Gastrocnemius medialis (tissue), 4 donors: Measurements from ENCODE around the gene PRDM16. TPM values are rescaled to one million over a fixed set of nuclear protein-coding genes. Genes with fewer than 3 reads are reported as not detected.

Experiments used
- ATAC-seq, 2 donors: fragments of 150-250 bp; one replicate each; pipeline ENCODE4 v1.9.1; 2016
- DNase-seq, 2 donors: peaks; one replicate each; pipeline ENCODE4 v3.0.0-alpha.2; 2019
- H3K27ac ChIP-seq, 4 donors: fragments of 200-600 bp; sonication (generic); 1 replicate in 1 of 4; 2 replicates in 3 of 4; pipeline ENCODE4 v1.5.1; 2016 to 2018; ENCODE audit warnings: mild to moderate bottlenecking in 2 of 4, moderate library complexity in 1 of 4
- H3K27me3 ChIP-seq, 3 donors: fragments of 200-600 bp; sonication (generic) in 2 of 3; 1 replicate in 1 of 3; 2 replicates in 2 of 3; pipeline versions ENCODE4 v1.5.1 to v1.6.0; 2016 to 2019; ENCODE audit warnings: mild to moderate bottlenecking in 1 of 3, moderate library complexity in 1 of 3
- H3K36me3 ChIP-seq, 2 donors: fragments of 200-600 bp; sonication (generic) in 1 of 2; one replicate each; pipeline ENCODE4 v1.5.1; 2017 to 2018
- H3K4me1 ChIP-seq, 2 donors: fragments of 200-600 bp; sonication (generic) in 1 of 2; one replicate each; pipeline ENCODE4 v1.5.1; 2016 to 2017; ENCODE audit warnings: mild to moderate bottlenecking in 2 of 2
- H3K4me3 ChIP-seq, 4 donors: fragments of 200-600 bp; sonication (generic) in 3 of 4; 1 replicate in 1 of 4; 2 replicates in 3 of 4; pipeline ENCODE4 v1.5.1; 2016 to 2019; ENCODE audit warnings: mild to moderate bottlenecking in 2 of 4
- H3K9me3 ChIP-seq, 3 donors: fragments of 200-600 bp; sonication (generic) in 2 of 3; 1 replicate in 1 of 3; 2 replicates in 2 of 3; pipeline ENCODE4 v1.5.1; 2016 to 2019
- CTCF ChIP-seq, 5 experiments: fragments of 450-650 bp in 3 of 5; fragments of 200-600 bp in 2 of 5; sonication (generic) in 2 of 5; IDR thresholded peaks in 4 of 5; conservative IDR thresholded peaks in 1 of 5; 1 replicate in 4 of 5; 2 replicates in 1 of 5; pipeline ENCODE4 v1.5.1; 2016 to 2019; ENCODE audit warnings: antibody characterized with exemption in 5 of 5, mild to moderate bottlenecking in 3 of 5, moderate library complexity in 3 of 5
- POLR2A ChIP-seq, 2 donors: fragments of 450-650 bp; IDR thresholded peaks; one replicate each; pipeline ENCODE4 v1.6.1; 2017; ENCODE audit warnings: antibody characterized with exemption in 2 of 2, mild to moderate bottlenecking in 2 of 2, moderate library complexity in 2 of 2
- in situ Hi-C, 4 donors: fragments of 200-750 bp; cut with MboI; loops; one replicate each; pipeline versions ENCODE4 v1.15.0 to v1.8.0; 2017; ENCODE audit warnings: low sequenced_read_pairs in 4 of 4
- intact Hi-C: fragments of 100-400 bp; cut with DNase I; formaldehyde crosslinking; loops from one replicate; pipeline ENCODE4 v1.15.1; 2023; ENCODE audit warnings: low total_unique reads
- total RNA-seq, 4 donors: library from RNA; depleted of rRNA; stranded (reverse); fragments of >200 nt; gene quantifications; one replicate each; pipeline versions ENCODE4 v1.1.0 to v1.2.3, GENCODE V29; 2016

PRDM16 gene
- total RNA-seq, 4 donors from 2014 or later = 0.03 to 0.19 (median 0.17) TPM

DNA sequence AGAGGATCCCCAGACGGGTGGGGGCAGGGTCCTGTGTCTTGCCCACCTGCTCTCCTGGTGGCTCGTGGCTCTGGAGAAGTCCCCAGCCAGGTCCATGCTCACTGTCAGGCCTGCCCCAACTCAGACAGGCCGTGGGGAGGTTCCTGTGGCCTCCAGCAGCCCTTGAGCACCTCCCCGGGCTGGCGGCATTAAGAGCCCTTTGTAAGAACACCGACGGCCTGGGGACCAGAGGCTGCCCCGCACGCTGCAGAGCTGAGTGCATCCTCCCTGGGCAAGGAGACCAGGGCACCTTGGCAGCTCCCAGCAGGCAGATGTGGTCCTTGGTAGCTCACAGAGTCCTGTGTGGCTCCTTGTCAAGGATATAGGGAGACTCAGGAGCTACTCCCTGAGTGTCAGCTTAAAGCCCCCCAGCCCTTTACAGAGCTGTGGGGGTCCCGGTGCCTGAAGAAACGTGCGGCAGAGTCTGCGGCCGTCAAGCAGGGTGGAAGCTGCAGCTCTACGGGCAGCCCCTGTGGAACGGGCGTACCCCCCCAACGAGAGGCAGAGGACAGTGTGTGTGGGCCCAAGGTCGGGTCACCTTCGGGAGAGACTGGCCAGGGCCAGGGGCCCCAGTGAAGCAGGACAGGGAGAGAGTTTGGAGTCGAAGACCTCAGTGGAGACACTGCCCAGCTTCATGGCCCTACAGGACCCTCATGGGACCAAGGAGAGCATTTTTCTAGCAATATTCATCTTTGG is 118.6 kb downstream of the PRDM16 start:
- Histone ChIP-seq H3K4me1 (no peaks in the 10 kb centered on the region), H3K27ac (peak overlapping the region in 2 of 4 donors; percentile 43 to 52), H3K4me3 (no peak overlapping the region), H3K36me3 (no peaks in the 10 kb centered on the region), H3K9me3 (no peaks in the 10 kb centered on the region), H3K27me3 (peaks cover 0 to 9% (median 0%) of the 10 kb centered on the region in 3 donors)
- TF ChIP-seq POLR2A (IDR thresholded peaks at IDR 0.05) (no peak), CTCF (IDR thresholded peaks at IDR 0.05 in 4 of 5, conservative IDR thresholded peaks at IDR 0.05 in 1 of 5) (no peak)
- in situ Hi-C loops = no loop called here
- no peak for DNase-seq
- ATAC-seq = no peak
- intact Hi-C loops = no loop called here

DNA sequence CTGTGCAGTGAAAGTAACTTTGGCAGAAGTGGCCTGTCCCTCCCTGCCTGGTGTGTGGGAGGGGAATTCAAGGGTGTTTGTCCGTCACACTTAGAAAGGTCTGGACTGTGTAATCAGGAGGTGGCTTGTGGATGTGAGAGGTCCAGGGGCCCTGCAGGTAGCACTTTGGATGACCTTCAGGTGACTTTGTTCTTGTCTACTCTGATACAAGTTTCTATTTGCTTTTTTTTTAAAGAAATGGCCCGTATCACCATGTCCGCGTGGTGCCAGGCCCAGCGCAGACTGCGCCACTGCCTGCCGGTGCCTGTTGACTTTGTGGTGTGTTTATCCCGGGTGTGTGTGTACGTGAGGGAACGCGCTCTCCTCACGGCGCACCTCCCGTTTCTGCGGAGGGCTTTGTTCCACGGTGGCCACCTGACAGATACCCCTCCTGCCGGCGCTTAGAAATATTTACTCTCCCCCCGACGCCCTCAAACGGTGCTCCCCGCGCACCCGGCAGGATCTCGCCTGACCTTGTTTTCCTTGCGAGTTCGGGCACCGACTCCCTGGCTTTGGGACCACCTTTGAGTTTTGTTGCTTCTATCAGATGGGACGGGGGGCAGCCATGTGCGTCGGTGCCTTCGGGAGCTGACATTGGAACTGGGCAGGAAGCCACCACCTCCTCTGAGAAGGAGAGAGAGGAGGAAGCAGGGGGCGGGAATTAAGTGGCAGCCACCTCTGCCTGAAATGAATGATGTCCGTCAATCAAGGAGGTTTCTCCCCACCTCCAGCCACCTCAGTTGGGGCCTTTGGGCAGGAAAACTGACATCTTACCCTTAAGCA is 119.4 kb downstream of the PRDM16 start:
- H3K27me3 ChIP-seq = peaks cover 0 to 9% (median 0%) of the 10 kb centered on the region in 3 donors
- no peaks in the 10 kb centered on the region for H3K36me3 ChIP-seq
- no peaks in the 10 kb centered on the region for H3K4me1 ChIP-seq
- ATAC-seq = no peak
- intact Hi-C loops (no loop called here), in situ Hi-C loops (no loop called here)
- no peaks in the 10 kb centered on the region for H3K9me3 ChIP-seq
- no peak for DNase-seq
- no peak overlapping the region for H3K4me3 ChIP-seq
- no peak for TF ChIP-seq CTCF (IDR thresholded peaks at IDR 0.05 in 4 of 5, conservative IDR thresholded peaks at IDR 0.05 in 1 of 5)
- no peak overlapping the region for H3K27ac ChIP-seq

GRCh38 chr1:3190256-3191041 is 121.4 kb downstream of the PRDM16 start:
- TF ChIP-seq POLR2A (IDR thresholded peaks at IDR 0.05) = no peak
- TF ChIP-seq CTCF (IDR thresholded peaks at IDR 0.05 in 4 of 5, conservative IDR thresholded peaks at IDR 0.05 in 1 of 5) = no peak
- Histone ChIP-seq H3K27ac (no peak overlapping the region), H3K27me3 (peaks cover 0 to under 1% (median 0%) of the 10 kb centered on the region in 3 donors), H3K4me1 (no peaks in the 10 kb centered on the region), H3K9me3 (no peaks in the 10 kb centered on the region), H3K36me3 (no peaks in the 10 kb centered on the region), H3K4me3 (no peak overlapping the region)
- in situ Hi-C loops (no loop called here), intact Hi-C loops (no loop called here)
- ATAC-seq (no peak), DNase-seq (no peak)

DNA sequence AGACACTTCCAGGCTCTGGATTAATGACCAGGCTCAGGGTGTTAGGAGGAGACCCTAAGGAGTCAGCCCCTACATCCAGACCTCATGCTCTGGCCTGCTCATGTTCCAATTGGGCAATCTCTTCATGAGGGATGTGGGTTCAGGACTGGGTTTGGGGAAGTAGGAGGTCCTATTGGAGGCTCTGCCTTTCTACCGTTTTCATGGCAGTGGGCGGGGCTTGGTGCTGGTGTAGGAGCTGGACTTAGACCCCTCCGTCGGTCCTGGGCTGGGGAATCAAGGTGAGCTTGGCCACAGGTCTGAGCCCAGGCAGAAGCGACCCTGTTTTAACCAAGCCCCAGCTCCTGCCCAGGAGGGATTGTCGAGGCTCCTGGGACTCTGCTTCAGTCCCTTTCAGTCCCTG is 123.4 kb downstream of the PRDM16 start:
- H3K9me3 ChIP-seq = no peaks in the 10 kb centered on the region
- H3K4me3 ChIP-seq = no peak overlapping the region
- H3K27ac ChIP-seq = no peak overlapping the region
- in situ Hi-C loops (no loop called here), intact Hi-C loops (no loop called here)
- no peaks in the 10 kb centered on the region for H3K4me1 ChIP-seq
- H3K36me3 ChIP-seq = no peaks in the 10 kb centered on the region
- no peak for TF ChIP-seq CTCF (IDR thresholded peaks at IDR 0.05 in 4 of 5, conservative IDR thresholded peaks at IDR 0.05 in 1 of 5)
- no peak for TF ChIP-seq POLR2A (IDR thresholded peaks at IDR 0.05)
- no peak for ATAC-seq
- DNase-seq = no peak
- H3K27me3 ChIP-seq = no peaks in the 10 kb centered on the region
